GM18519 (cell line): ENCODE measurements around the gene LMAN1L.
A peak's percentile ranks its signal among the peaks of the same experiment; 100 is the strongest.

ENCODE experiments used
- ATAC-seq: cut with Tn5 transposase; IDR thresholded peaks from one replicate; pipeline ENCODE4 v1.9.1; 2021; ENCODE audit warnings: mild to moderate bottlenecking, moderate library complexity; ENCODE audit not compliant: unreplicated experiment, low FRiP score

Gene LMAN1L

DNA sequence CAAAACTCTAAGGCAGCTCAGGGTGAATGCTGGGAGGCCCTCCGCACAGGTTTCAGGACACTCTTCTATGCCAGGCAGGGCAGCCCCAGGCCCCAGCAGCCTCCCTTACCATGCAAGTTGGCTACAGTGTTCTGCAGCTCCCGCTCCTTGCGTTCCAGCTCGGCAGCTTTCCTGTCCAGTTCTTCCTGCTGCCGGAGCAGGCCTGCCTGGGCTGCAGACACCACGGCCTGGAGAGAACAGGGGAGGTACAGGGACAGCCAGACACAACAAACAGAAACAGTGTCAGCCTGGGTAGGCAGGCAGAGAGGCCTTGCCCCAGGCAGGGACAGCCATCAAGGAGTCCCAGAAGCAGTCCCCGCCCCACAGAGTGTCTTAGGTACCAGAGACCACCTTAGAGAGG is 39.3 kb downstream of the LMAN1L start:
- ATAC-seq = no peak

DNA sequence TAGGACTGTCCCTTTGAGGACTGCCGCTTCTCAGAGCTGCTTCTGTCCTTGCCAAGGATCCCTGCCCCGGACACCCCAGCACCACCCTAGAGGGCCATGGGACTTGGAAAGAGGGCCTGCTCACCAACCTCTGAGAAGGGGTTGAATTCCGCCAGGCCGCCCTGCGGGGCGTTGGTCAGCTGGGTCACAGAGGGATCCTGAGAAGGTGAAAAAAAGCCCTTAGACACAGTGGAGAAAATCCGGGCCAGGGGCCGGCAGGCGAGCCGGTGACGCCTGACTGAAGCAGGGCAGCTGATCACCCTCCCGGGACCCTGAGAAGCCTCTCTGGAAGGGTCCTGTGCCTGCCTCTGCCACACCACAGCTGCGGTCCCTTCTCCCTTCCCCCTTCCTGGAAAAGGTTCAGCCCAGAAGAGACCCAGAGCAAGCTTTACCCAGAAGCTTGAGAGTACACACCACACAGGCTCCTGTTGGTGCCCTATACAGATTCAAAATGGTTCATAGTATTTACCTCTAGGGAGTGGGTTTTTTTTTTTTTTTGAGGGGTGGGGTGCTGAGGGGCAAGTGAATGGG is 41.9 kb downstream of the LMAN1L start:
- ATAC-seq = no peak

DNA sequence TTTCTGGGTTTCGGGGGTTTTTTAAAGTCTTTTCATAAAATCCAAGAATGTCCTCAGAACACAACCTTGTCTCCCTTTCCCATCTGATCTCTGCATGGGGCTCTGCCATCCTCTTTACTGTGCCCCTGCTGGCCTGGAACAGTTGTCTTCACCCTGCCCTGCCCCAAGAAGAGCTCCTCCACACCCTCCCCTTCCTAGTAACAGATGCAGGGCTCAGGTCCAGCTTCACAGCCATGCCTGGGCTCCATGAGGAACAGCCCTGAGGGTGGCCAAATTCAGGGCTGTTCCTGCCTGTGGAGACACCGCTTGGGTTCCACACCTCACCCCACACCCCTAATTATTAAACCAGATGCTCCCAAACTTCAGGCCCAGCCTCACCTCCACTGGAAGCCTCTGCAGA is 43.2 kb downstream of the LMAN1L start:
- no peak for ATAC-seq

DNA sequence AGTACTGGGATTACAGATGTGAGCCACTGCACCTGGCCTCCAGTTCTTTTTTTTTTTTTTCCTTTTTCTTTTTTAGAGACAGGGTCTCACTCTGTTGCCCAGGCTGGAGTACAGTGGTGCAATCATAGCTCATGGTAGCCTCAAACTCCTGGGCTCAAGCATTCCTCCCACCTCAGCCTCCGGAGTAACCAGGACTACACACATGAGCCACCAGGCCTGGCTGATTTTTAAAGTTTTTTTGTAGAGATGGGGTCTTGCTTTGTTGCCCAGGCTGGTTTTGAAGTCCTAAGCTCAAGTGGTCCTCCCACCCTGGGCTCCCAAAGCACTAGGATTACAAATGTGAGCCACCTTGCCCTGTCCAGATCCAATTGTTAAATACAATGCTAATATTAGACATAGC is 43.9 kb downstream of the LMAN1L start:
- no peak for ATAC-seq

DNA sequence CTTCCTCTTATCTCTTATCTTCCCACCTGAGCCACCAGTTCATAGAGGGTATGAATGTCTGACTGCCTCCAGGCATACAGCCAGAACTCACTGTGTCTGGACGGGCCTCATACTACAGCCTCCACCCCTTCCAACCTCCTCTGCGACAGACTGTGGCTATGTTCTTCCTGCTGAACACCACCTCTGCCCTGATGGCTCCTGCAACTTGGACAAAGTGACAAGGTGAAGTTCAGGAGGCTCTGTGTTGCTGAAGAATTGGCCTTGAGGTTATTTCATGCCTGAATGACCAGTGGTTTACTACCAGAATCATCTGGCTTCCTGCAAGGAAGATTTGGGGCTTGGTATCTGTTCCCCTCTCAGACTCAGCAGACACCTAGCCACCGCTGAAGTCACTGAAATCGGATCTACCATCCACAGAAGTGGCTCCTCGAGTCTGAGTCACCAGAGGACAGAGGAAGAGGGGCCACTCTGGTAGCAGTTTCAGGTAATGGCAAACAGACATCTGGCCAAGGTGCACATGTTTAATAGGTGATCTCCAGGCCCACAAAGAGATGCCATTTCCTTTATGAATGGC is 44.5 kb downstream of the LMAN1L start:
- no peak for ATAC-seq

DNA sequence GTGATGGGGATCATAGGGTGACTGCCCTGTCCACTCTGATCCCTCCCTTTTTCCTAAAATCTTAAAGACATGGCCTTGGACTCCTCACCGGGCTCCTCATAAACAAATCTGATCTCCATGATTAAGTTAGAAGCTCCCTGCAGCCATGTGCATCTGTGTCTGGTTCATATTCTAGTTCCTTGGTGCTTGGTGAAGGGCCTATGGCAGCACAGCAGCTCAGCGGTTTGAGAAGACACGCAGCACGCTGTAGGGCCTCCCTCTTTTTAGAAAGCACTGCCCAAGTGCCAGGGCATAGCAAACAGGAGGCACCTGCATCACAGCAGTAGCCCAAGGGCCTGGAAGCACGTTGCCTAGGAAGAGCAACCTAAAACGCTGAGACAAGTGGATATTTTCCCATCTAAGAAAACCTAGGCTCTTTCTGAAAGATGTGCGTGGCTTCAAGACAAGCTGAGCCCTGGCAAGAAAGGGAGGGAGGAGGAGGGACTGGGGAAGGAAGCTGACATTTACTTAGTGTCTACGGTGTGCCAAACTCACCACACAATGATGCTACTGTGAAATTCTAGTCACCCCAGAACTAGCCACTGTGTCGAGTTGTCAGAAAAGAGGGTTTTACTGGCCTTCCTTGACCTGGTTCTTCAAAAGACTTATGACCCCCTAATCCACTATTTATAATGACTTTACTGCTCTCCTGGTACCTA is 45.2 kb downstream of the LMAN1L start:
- no peak for ATAC-seq

DNA sequence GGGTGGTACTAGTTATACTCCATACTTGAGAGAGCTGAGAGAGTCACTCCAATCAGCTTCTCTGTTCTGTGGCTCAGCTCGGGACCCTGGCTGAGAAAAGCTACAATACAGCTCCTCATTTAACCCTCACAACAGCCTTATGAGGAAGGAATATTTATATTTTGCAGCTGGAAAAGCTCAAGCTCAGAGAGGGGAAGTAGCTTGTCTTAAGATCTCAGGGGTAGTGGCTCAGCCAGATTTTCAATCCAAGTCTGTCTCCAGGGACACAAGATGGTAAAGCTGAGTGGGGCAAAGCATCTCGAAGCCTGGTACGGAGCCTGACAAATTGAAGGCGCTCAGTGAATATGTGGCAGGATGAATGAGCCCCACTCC is 45.7 kb downstream of the LMAN1L start:
- ATAC-seq = no peak

DNA sequence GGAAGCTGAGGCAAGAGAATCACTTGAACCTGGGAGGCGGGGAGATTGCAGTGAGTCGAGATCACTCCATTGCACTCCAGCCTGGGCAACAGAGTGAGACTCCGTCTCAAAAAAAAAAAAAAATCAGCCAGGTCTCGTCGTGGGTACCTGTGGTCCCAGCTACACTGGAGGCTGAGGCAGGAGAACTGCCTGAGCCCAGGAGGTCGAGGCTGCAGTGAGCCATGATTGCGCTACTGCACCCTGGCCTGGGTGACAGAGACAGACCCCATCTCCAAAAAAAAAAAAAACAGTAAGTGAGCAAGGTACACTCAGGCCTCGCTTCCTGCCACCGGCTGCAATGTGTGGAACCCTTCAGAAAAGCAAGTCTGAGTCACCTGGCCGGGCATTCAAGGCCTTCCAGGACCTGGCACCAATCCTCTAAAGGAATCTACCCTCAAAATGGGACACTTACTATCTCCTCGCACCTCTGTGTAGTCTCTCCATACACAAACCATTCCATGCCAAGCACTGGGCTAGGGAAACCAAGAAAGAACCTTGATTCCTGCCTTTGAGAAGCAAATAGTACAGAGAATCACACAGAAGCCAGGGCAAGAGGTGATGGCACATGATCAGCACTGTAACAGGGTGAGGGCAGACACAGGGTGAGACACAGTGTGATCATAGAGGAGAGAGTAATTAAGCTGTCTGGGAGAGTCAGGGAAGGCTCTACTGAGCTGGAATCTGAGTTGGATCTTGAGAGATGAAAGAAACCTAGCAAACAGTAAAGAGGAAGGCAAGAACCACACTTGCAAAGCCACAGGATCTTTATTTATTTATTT is 50.8 kb downstream of the LMAN1L start:
- ATAC-seq = no peak

DNA sequence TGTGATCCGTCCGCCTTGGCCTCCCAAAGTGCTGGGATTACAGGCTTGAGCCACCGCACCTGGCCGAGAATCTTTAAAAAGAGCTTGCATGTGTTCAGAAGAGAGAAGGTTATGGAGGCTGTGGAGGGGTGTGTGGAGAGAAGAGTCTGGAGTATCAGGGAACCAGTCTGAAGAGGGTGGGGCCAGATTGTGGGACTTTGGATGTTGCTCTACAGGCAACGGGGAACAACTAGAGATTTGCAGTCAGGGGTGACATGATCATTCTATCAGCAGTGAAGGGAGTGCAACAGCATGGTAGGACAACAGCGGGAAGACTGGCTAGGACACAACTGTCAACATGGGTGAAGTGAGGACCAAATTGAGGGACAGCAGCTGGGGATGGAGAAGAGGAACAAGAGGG is 51.7 kb downstream of the LMAN1L start:
- no peak for ATAC-seq

DNA sequence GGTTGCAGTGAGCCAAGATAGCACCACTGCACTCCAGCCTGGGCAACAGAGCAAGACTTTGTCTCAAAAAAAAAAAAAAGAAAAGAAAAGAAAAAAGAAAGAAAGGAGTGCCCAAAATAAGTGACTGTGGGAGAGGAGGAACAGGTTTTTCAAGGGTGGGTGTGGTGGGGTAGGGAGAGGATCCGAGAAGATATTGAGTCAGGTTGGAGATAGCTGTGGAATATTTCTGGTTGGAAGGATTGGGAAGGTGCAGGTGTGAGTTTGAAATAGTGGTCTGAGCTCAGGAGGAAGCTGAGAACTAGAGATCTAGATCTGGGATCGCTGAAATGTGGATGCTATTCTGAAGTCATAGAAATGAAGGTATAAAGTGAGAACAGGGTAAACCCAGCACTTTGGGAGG is 52.7 kb downstream of the LMAN1L start:
- no peak for ATAC-seq

DNA sequence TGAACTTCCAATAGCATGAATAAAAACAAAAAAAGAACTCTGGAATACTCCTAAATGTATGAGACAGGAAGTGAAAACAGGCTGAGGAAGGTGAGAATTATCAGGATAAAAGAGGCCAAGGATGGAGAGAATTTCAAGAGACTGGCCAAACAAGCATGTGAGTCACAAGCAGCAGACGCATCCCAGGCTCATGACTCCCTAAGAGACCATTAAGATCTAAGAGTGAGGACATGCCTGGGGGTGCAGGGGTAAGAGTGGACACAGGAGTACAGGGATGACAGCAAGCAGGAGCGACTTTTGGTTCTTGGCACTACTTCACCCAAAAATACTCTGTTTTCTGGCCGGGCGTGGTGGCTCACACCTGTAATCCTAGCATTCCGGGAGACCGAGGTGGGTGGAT is 53.5 kb downstream of the LMAN1L start:
- ATAC-seq = no peak

DNA sequence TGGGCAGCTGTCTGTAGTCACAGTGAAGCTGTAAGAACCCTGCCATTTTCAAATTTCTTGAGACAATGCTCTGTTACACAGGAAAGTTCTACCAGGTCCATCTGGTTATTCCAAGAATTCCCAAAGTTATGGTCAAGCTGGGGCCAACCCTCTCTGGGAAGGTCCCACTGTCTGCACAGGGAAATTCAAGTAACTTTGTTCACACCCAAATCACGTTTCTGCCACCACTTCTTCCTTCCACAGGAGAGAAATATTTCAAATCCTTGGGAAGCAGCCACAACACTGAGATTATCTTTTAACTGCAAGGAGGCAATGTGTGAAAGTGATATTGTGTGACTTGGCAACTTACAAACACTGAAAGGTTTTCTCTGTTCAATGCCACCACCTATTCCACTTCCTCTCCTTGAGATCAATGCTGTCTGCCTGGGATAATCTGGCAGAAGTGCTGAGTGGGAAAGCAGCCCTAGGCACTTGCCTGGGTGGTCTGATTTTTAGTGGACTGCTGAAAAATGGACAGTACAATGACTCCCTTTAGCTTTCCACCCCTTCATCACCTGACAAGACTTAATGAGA is 54.9 kb downstream of the LMAN1L start:
- no peak for ATAC-seq

DNA sequence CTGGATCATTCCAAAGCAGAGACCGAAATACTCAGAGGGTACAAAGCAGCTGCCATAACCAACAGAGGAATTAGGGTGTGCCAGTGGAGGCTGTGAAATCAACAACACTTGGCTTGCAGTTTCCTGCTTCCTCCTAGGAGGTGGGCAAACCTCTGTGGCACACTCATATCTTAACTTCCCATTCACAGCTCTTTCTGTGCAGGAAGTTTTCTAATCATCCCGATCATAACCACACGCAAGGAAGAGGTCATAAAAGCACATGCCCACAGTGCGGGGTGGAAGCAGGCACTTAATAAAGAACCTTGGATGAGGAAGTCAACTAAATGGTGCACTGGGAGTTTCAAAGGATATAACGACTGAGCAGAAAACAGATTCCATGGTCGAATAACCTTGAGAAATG is 55.4 kb downstream of the LMAN1L start:
- ATAC-seq = no peak

DNA sequence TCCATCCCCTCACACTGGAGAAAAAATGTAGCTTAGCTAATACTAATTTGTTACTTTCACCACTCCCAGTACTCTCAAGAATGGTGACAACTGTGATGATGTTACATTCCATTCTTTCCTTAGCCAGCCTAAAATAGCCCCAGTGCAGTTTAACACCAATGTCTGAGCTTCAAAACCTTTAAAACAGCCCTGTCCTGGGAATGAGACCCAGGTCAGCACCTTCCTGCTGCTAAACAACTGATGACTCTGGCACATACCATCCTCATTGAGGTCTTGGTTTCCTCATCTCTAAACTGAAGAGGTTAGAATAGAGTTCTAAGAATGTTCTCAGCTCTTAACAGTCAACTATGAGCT is 56.7 kb downstream of the LMAN1L start:
- ATAC-seq = no peak

DNA sequence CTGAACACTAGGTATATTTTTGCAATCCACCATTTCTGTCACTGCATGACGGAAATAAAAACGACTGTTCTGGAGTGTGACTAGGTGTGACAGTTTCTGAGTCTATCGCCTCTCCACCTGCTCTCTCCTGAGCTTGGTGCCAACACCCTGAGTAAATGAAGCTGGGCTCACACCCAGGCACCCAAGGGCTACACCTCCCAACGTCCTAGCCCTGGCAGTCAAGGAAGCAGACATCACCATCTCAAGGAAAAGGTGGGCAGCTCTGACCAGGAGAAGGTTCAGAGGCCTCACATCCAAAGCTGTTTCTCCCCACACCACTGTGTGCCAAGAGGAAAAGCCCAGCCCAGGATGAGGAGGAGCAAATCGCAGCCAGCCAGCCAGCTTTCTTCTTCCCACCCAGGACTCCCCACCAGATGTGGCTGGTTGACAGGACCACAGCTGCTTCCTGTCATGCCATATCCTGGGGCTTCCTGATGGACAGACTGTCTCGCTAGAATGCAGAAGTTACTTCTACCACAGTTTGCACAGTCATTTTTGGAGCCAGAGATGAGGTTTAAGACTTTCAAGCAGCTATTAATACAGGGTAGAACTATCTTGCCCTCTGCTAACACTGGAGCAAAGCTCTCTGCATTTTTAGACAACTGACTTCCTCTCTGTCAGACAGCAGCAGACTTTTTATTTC is 57.2 kb downstream of the LMAN1L start:
- peak; percentile 42 for ATAC-seq

DNA sequence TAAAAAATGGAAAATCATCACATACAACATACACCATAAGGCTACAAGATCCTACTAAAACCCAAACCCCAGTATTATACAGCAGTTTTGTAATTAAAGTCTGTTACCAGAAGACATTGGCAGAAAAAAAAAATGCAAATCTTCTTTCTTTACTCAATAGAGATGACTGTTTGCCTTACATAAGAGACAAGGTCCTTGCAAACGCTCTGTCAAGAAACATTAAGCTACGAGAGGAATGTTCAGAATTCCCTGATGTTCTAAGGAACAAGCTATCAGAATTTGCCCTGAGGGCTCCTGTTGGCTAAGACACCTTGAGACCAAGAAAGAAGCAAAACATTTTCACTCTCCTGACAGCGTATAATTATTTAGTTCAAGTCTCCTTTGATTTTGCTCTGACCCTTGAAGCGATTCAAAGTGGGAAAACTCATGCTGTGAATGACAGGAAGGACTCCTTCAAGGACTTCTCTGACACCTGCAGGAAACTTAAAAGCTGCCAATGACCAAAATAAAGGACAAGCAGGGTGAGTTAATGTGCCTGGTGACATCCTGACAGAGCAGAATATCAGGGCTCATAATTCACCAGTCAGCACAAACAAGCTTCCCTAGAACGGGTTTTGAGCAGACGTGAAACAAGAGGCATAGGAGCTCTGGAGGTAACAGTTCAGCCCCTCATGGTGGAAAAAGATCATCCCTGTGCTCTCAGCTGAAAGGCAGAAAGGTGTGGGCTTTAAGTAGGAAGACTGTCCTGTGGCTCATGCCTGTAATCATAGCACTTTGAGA is 58.0 kb downstream of the LMAN1L start:
- no peak for ATAC-seq

DNA sequence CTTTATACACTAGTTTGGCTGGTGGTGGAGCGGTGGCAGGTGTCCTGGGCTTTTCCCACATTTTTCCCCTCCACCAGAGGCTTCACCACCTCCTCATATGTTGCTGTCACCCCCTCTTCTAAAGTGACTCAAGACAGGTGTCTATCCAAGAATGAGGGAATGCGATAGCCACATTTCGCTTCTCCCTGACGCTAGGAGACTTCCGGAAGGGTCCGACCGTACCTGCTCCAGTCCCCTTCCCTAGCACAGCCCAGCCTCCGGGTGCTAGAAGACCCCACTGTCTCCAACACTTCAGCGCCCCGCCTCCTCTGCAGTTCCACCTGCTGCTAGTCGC is 60.0 kb downstream of the LMAN1L start:
- no peak for ATAC-seq

DNA sequence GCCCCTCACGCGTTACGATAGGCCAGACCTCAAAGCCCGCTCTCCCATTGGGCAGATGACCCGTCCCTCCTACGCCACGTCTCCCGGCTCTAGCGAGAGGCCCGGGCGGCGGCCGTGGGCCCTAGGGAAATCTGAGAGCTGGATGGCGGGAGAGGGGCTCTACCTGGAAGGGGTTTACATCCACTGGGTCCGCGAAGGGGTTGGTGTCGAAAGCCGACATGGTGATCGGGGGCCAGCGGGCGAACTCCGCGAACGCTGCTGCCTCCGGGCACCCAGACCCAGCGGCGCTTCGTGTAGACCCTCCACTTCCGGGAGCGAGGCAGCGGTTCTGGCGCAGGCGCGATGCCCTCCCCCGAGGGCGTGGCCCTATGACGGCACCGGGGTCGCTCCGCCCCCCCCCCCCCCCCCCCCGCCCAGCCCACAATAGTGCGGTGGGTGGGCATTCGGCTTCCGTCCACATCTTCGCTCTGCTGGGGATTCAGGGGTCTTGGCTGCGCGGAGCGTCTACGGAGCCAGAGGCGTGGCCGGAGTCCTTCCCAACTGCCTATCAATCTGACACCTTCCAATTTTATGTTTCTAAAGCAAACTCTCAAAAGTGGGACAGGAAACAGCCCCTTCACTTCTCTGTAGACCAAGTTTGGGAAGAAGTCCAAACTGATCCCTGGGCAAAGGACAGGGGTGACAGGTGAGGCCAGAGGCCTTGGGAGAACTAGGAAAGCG is 60.6 kb downstream of the LMAN1L start, which contains the start of gene SCAMP2:
Gene SCAMP2, minus strand, starts transcription at position 330 of the 720 bp plus-strand sequence. Its CDS starts 110 bp downstream, at position 220.
- ATAC-seq = peak; percentile 57

DNA sequence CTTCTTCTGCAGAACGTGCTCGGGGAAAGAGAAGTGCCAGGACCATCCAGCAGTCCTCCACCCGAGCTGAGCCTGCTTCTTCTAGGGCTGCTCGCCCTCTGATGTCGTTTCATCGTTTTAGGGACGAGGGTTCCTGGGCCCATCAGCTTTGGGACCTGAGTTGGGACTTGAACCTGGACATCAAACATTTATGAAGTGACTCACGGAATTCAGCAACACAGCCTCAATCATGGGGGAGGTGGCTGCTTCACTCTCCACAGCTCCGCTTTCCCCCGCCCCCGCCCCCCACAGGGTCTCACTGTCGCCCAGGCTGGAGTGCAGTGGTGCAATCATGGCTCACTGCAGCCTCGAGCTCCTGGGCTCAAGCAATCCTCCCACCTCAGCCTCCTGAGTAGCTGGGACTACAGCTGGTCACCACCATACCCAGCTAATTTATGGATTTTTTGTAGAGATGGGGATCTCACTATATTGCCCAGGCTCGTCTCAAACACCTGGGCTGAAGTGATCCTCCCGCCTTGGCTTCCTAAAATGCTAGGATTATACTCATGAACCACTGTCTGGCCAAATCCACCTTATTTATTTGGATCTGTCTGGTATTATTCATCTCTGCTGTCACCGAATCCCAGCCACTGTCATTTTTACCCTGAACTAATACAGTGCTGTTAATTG is 61.3 kb downstream of the LMAN1L start:
- ATAC-seq = no peak
